ENCODE results near the gene SNRPA1. TPM values are rescaled to one million over a fixed set of nuclear protein-coding genes. Genes with fewer than 3 reads are reported as not detected.
A peak's percentile ranks its signal among the peaks of the same experiment; 100 is the strongest.

The SNRPA1 gene
- total RNA-seq, 2 experiments from 2014 or later = 214 to 222 TPM

- no peak overlapping the region for H3K27ac ChIP-seq (ENCODE audit: low read depth in 1 of 2, low read length in 2 of 2)
- H3K4me3 Mint-ChIP-seq = no peak overlapping the region
- H3K27me3 ChIP-seq (ENCODE audit: control insufficient read depth in 1 of 2, insufficient read depth in 2 of 2, low read length in 2 of 2) = peaks cover 0 to 1% of the 10 kb centered on the region in 2 experiments
- H3K4me3 ChIP-seq (ENCODE audit: low read length) = no peak overlapping the region
- H3K4me1 Mint-ChIP-seq (ENCODE audit: low read depth) = no peaks in the 10 kb centered on the region
- no peaks in the 10 kb centered on the region for H3K9me3 Mint-ChIP-seq
- ATAC-seq (ENCODE audit: poor library complexity) (no peak), DNase-seq (no peak)
- no peaks in the 10 kb centered on the region for H3K4me1 ChIP-seq (ENCODE audit: insufficient read depth, low read length)
- no peaks in the 10 kb centered on the region for H3K36me3 ChIP-seq (ENCODE audit: insufficient read depth, low read length)
- ChIA-PET POLR2A (no interaction called here), CTCF (interaction anchor here (1.7 kb wide), 1 partner anchor 15 kb away, joined by 3 read pairs; no protein-coding TSS in a partner anchor)
- no peaks in the 10 kb centered on the region for H3K9me3 ChIP-seq (ENCODE audit: control insufficient read depth in 1 of 2, insufficient read depth in 1 of 2, low read length in 2 of 2)
- intact Hi-C loops (cut with DNase I, micrococcal nuclease) = loop anchor here in 1 of 2 experiments (2.0 kb wide), 1 partner anchor 199 kb away; no protein-coding TSS in a partner anchor
- no peaks in the 10 kb centered on the region for H3K36me3 Mint-ChIP-seq (ENCODE audit: low read depth)
- H3K27ac Mint-ChIP-seq = no peak overlapping the region
- TF ChIP-seq CTCF (IDR thresholded peaks at IDR 0.05) = no peak
- no peaks in the 10 kb centered on the region for H3K27me3 Mint-ChIP-seq
Measured at GRCh38 chr15:101303408-101303807, 8.4 kb upstream of the SNRPA1 start.

- ATAC-seq (ENCODE audit: poor library complexity) = no peak
- TF ChIP-seq CTCF (IDR thresholded peaks at IDR 0.05) = no peak
- ChIA-PET CTCF (interaction anchor here (0.7 kb wide), 1 partner anchor 435 kb away, joined by 5 read pairs; no protein-coding TSS in a partner anchor), POLR2A (interaction anchor here (0.6 to 3.8 kb wide), 4 partner anchors 9 to 345 kb away, joined by 3 to 28 read pairs (median 16); no protein-coding TSS in a partner anchor)
- Mint-ChIP-seq H3K4me1 (ENCODE audit: low read depth) (peaks cover 44% of the 10 kb centered on the region), H3K4me3 (peak overlapping the region; percentile 100), H3K36me3 (ENCODE audit: low read depth) (peaks cover 37% of the 10 kb centered on the region), H3K27ac (peak overlapping the region; percentile 98), H3K9me3 (no peaks in the 10 kb centered on the region), H3K27me3 (no peaks in the 10 kb centered on the region)
- peaks cover 28% of the 10 kb centered on the region for H3K4me1 ChIP-seq (ENCODE audit: insufficient read depth, low read length)
- no peak overlapping the region for H3K27ac ChIP-seq (ENCODE audit: low read depth in 1 of 2, low read length in 2 of 2)
- intact Hi-C loops (cut with DNase I, micrococcal nuclease) = loop anchor here in 1 of 2 experiments (5.0 to 10.0 kb wide), 2 partner anchors 36 to 1372 kb away; no protein-coding TSS in a partner anchor
- no peak for DNase-seq
- no peaks in the 10 kb centered on the region for H3K27me3 ChIP-seq (ENCODE audit: control insufficient read depth in 1 of 2, insufficient read depth in 2 of 2, low read length in 2 of 2)
- H3K9me3 ChIP-seq (ENCODE audit: control insufficient read depth in 1 of 2, insufficient read depth in 1 of 2, low read length in 2 of 2) = no peaks in the 10 kb centered on the region
- no peak overlapping the region for H3K4me3 ChIP-seq (ENCODE audit: low read length)
- peaks cover 11% of the 10 kb centered on the region for H3K36me3 ChIP-seq (ENCODE audit: insufficient read depth, low read length)
Measured at GRCh38 chr15:101296418-101297405, 1.7 kb upstream of the SNRPA1 start.

GRCh38 chr15:101295607-101296161 is 636 bp upstream of the SNRPA1 start:
- Mint-ChIP-seq H3K27ac (peak overlapping the region; percentile 98), H3K36me3 (ENCODE audit: low read depth) (peaks cover 44% of the 10 kb centered on the region), H3K27me3 (no peaks in the 10 kb centered on the region), H3K4me3 (peak overlapping the region; percentile 100), H3K4me1 (ENCODE audit: low read depth) (peaks cover 52% of the 10 kb centered on the region), H3K9me3 (no peaks in the 10 kb centered on the region)
- Histone ChIP-seq H3K36me3 (ENCODE audit: insufficient read depth, low read length) (peaks cover 20% of the 10 kb centered on the region), H3K27me3 (ENCODE audit: control insufficient read depth in 1 of 2, insufficient read depth in 2 of 2, low read length in 2 of 2) (no peaks in the 10 kb centered on the region), H3K27ac (ENCODE audit: low read depth in 1 of 2, low read length in 2 of 2) (peak overlapping the region; percentile 83 to 98), H3K4me3 (ENCODE audit: low read length) (peak overlapping the region; percentile 90), H3K9me3 (ENCODE audit: control insufficient read depth in 1 of 2, insufficient read depth in 1 of 2, low read length in 2 of 2) (no peaks in the 10 kb centered on the region), H3K4me1 (ENCODE audit: insufficient read depth, low read length) (peaks cover 31% of the 10 kb centered on the region)
- DNase-seq (no peak), ATAC-seq (ENCODE audit: poor library complexity) (no peak)
- TF ChIP-seq CTCF (IDR thresholded peaks at IDR 0.05) = no peak
- intact Hi-C loops (cut with DNase I, micrococcal nuclease) = loop anchor here (1.0 to 10.0 kb wide), 7 partner anchors 19 to 1371 kb away; partner anchors contain the start of genes SELENOS (in 1 of the 2), TARS3 (in 1 of the 2) and TM2D3 (in 1 of the 2)
- ChIA-PET POLR2A (interaction anchor here (0.6 to 3.8 kb wide), 14 partner anchors 10 to 428 kb away, joined by 3 to 29 read pairs (median 10); partner anchors contain the start of genes CHSY1 and TARS3), CTCF (interaction anchor here (1.0 to 2.9 kb wide), 2 partner anchors 346 to 360 kb away, joined by 3 to 10 read pairs; no protein-coding TSS in a partner anchor)
